NCI-H1436 treated with DMSO at 0.1 percent for 48 hours (cell line): ENCODE measurements around the gene ADAM29.
"Not testable (repeated sequence)": the region's sequence is repeated elsewhere in the genome, so short reads cannot be mapped to it uniquely, and the experiment has no call there.

Source experiments
- DNase-seq: peaks from one replicate; lab custom pipeline; 2025; lab: John Stamatoyannopoulos, UW

The ADAM29 gene

DNA sequence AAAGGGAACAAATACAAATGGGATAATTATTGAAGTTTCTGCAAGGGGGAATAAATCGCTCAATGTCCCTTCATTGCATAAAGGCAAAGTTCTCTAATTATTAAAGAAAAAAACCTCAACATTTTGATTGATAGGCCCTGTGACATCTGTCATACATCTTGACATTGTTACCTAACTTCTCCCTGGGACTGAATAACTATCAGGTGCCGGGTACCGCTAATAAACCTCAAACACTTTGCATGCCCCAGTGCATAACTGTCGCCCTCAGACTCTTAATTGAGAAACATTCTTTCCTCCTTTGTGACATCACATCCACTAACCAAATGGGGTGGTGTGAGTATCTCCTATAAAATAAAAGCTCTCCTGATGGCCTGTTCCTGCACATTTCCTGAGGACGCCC is at the start of gene ADAM29:
Gene ADAM29 (plus strand): TSS at position 301 of the 400 bp plus-strand sequence. CDS start 57,168 bp downstream, outside the sequence.
- no peak for DNase-seq

DNA sequence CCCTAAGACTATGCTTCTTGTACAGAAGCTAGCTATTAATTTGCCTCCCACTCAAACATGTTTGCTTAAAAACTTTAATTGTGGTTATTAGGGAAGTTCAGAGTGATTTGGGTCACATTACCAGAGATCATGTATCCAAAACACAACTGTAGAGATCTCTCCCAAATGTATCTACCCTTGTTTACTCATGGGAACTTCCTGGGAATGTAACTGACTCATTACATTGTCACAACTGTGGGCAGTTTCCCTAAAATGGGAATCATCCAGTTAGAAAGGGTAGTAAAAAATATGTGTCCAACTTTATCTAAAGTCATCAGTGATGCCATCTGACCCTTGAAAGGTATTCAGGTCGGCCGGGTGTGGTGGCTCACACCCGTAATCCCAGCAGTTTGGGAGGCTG is 48.8 kb upstream of the ADAM29 start:
- no peak for DNase-seq

DNA sequence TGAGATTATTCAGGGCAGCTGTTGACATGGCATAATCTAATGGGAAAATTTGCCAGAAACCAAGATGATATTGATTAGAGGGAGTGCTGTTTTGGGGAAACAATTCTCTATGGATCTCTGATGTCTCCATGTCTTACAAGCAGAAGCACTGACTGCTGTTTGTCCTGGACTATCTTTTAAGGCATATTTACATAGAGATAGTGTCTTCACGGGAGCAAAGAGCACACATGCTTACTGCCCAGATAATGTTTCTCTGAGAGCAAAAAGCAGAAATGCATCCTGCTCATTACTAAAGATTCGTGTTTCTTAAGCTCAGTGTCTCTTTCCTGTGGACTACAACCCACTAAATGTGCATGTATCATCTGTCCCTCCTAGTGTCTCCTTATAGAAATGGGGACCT is 47.8 kb upstream of the ADAM29 start:
- no peak for DNase-seq

- DNase-seq = no peak
These were observed 46.8 kb upstream of the ADAM29 start for GRCh38 chr4:174871407-174871806.

- not testable (repeated sequence) for DNase-seq
These were observed 45.0 kb upstream of the ADAM29 start for GRCh38 chr4:174873146-174873545.

DNA sequence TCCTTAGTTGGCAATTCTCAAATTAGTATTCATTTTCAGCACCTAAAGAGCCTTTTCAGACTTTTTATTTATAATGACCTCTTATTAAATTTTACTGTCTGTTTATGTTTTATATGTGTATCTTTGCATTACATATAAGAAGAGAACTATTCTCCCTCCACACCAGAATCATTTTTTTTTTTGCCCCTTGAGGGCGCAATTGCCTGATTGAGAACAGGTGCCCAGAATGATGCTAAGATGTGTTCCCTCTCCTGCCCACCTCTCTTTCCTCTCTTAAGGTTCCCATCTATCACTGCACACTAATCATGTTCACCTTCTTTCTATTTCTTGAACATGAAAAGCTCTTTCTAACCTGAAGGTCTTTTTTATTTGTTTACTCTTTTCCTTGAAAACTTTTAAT is 44.2 kb upstream of the ADAM29 start:
- DNase-seq = peak; percentile 10

GRCh38 chr4:174874898-174875297 is 43.3 kb upstream of the ADAM29 start:
- no peak for DNase-seq

- DNase-seq = no peak
These were observed 38.2 kb upstream of the ADAM29 start for GRCh38 chr4:174880001-174880400.

- no peak for DNase-seq
These were observed 35.7 kb upstream of the ADAM29 start for GRCh38 chr4:174882317-174882992.

DNA sequence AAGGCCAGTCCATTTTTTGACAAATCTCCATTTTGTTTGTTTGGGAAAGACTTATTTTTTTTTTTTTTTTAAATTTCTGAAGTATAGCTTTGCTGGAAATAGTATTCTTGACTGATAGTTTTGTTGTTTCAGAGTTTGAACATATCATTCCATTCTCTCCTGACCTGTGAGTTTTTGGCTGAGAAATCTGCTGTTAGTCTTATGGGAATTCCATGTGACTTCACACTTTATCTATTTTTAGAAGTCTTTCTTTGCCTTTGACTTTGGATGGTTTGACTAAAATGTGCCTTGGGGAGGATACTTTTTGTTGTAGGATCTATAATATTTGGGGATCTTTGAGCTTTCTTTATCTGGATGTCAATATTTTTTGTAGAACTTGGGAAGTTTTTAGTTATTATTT is 10.7 kb upstream of the ADAM29 start:
- no peak for DNase-seq

DNA sequence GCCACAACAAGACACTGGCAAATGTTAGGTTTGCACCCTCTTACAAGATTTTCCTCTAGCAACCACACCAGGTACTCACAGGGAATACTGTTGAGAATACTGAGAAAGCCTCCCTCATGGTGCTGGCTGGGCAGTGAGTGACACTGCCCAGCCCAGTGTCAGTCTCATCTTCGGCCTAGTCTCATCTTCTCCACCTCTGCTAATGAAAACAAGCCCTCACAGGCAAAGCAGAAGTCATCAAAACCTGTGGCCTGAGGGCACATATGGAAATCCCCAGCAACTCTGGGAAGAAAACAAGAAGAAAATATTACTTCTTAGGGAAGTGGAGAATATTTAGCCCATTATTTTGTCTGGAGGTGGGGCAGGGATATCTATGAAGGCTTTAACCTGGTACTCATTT is 7.9 kb upstream of the ADAM29 start:
- DNase-seq = no peak

DNA sequence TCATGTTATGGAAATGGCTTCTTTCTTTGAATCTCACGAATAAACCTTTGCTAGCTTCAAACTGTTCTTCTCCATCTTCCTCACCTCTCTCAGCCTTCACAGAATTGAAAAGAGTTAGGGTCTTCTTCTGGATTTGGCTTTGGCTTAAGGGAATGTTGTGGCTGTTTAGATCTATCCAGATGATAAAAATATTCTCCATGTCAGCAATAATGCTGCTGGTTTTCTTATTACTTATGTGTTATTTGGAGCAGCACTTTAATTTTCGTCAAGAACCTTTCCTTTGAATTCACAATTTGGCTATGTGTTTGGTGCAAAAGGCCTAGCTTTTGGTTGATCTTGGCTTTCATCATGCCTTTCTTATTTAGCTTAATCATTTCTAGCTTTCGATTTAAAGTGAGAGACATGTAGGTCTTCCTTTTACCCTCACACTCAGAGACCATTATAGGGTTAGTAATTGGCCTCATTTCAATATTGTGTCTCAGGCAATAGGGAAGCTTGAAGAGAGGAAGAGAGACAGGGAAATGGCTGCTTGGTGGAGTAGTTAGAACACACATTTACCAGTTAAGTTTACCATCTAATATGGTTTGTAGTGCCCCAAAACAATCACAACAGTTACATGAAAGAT is 5.1 kb upstream of the ADAM29 start:
- no peak for DNase-seq

- DNase-seq = no peak
These were observed 1.8 kb downstream of the ADAM29 start for GRCh38 chr4:174919886-174920423.

- DNase-seq = no peak
These were observed 8.8 kb downstream of the ADAM29 start for GRCh38 chr4:174926958-174927357.

- DNase-seq = no peak
These were observed 10.0 kb downstream of the ADAM29 start for GRCh38 chr4:174928174-174928573.

DNA sequence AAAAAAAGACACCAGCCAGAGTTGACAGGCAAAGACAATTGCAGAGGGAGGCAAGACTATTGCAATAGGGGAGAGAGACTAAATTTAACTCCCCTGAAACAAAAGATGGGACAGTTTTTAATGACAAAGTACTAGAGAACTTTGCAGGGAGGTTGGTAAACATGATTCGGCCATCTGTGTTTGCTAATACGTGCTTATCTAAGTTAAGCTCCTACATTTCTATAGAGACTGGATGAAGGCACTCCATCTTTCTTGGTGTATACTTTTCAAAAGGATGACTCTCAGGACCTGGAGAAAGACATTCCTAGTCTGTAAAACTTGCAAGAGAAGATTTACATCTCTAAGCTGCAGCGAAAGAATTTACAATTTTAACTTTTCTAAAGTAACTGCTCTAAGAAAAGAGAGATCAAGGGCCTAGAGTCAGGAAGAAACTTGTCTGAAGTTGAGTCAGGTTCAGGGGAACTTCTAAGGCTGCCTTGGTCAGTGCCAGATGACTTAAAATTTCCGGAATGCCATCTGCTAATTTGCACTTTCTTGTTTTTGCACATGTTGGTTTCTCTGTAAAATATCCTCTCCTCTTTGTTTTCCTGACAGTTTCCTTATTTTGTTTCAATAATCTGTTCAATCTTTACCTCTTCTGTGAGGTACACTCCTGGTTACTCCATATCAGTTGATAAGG is 10.6 kb downstream of the ADAM29 start:
- DNase-seq = no peak

DNA sequence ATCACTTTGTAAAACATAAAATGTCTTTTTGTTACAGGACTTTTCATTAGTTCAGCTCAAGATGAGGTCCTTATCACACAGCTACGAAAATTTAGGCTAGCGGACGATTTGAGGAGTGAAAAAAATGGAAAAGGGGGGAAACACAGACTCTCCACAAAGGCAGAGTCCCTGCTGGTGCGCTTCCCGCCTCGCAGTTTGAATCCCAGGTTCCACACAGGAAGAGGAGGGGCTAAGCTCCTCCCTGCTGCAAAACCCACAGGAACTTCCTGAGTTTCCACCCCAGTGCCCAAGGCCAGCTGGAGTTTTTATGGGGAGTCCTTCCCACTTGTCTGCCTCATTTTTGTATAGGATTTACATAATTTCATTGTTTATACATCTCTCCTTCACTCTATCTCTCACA is 11.2 kb downstream of the ADAM29 start:
- no peak for DNase-seq

DNA sequence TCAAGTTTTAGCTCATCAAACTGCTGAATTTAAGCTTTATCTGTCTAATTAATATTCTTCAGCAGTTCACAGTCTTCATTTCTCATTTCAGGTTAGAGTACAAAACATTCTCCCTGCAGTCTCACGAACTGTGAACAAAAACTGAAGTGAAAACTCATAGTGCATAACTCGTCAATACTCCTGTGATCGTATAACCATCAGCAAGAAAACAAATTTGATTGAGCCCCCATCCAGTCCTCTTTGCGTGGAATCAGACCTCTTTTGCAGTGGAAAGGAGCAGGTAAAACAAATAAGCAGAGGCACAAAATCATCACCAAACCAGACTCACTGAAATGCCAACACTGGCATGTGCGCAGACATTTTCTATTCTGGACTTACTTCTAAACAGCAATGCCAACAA is 12.7 kb downstream of the ADAM29 start:
- DNase-seq = no peak

GRCh38 chr4:174933083-174933482 is 14.9 kb downstream of the ADAM29 start:
- no peak for DNase-seq

GRCh38 chr4:174934360-174934759 is 16.2 kb downstream of the ADAM29 start:
- DNase-seq = no peak

- no peak for DNase-seq
These were observed 17.4 kb downstream of the ADAM29 start for GRCh38 chr4:174935607-174936006.

DNA sequence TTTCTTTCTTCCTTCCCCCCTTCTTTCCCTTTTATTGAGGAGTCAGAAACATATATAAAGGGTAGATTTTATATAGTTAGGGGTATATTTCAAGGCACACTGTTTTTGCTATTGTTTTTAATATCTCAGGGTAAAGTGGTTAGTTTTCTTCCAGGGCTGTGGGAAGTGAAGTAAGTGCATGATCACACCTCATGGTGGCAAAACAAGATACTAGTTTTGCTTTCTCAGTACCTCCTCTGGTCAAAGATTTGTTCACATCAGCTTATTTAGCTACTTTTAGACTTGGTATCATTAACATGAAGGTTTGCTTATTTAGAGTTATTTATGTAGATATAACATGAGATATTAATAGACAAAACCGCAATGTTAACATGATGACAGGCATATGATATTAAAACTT is 21.8 kb downstream of the ADAM29 start:
- DNase-seq = no peak

DNA sequence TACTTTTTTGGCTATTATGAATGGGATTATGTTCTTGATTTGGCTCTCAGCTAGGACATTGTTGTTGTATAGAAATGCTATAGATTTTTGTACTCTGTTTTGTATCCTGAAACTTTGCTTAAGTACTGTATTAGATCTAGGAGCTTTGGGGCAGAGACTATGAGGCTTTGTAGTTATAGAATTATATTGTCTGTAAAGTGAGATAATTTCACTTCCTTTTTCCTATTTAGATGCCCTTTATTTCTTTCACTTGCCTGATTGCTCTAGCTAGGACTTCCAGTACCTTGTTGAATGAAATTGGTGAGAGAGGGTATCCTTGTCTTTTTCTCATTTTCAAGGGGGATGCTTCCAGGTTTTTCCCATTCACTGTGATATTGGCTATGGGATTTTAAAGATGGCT is 28.1 kb downstream of the ADAM29 start:
- DNase-seq = no peak
